Aorta (tissue), 5 donors: ENCODE results near the gene PLAAT4. TPM values are rescaled to one million over a fixed set of nuclear protein-coding genes. Genes with fewer than 3 reads are reported as not detected.

Experiments used
- ATAC-seq: fragments of 200-7000 bp; cut with Tn5 transposase; one replicate; pipeline ENCODE4 v1.9.1; 2022; ENCODE audit warnings: moderate library complexity; ENCODE audit not compliant: low FRiP score
- DNase-seq, 2 donors: peaks; one replicate each; pipeline ENCODE4 v3.0.0-alpha.2; 2020
- H3K27ac ChIP-seq, 2 donors: one replicate each; pipeline ENCODE4 v1.5.1; 2013; ENCODE audit warnings: low read length in 2 of 2, mild to moderate bottlenecking in 2 of 2, moderate library complexity in 2 of 2, control low read depth in 1 of 2, inconsistent platforms in 1 of 2, low read depth in 1 of 2
- H3K27me3 ChIP-seq, 2 donors: one replicate each; pipeline ENCODE4 v1.6.1; 2013; ENCODE audit warnings: control low read depth in 1 of 2, low read length in 1 of 2, mild to moderate bottlenecking in 1 of 2, moderate library complexity in 1 of 2; ENCODE audit not compliant: insufficient read depth in 2 of 2, control insufficient read depth in 1 of 2
- H3K36me3 ChIP-seq, 2 donors: one replicate each; pipeline ENCODE4 v1.6.1; 2013; ENCODE audit warnings: control low read depth in 1 of 2, low read length in 1 of 2, mild to moderate bottlenecking in 1 of 2; ENCODE audit not compliant: insufficient read depth in 2 of 2, control insufficient read depth in 1 of 2
- H3K4me1 ChIP-seq, 2 donors: one replicate each; pipeline ENCODE4 v1.6.1; 2013; ENCODE audit warnings: low read length in 2 of 2, control low read depth in 1 of 2, mild to moderate bottlenecking in 1 of 2, moderate library complexity in 1 of 2; ENCODE audit not compliant: insufficient read depth in 2 of 2, control insufficient read depth in 1 of 2
- H3K4me3 ChIP-seq, 2 donors: one replicate each; pipeline ENCODE4 v1.5.1; 2013; ENCODE audit warnings: low read length in 2 of 2, control low read depth in 1 of 2, mild to moderate bottlenecking in 1 of 2
- H3K9me3 ChIP-seq: one replicate; pipeline ENCODE4 v1.6.1; 2013; ENCODE audit warnings: mild to moderate bottlenecking, low read length; ENCODE audit not compliant: control insufficient read depth
- WGBS, 2 donors: extraction: QIAGEN DNeasy Blood & Tissue Kit; methylation state at CpG; one replicate each; pipeline ENCODE4 v1.1.7; 2013; 5-methylcytosine and 5-hydroxymethylcytosine counted together
- intact Hi-C, 2 donors: fragments of 100-400 bp; cut with DNase I; formaldehyde crosslinking; loops; one replicate each; pipeline versions ENCODE4 v1.14.2 to v1.15.0; 2022
- polyA plus RNA-seq, 2 donors: library from polyadenylated mRNA; stranded (reverse); fragments of 200-250 nt; gene quantifications; one replicate each; pipeline ENCODE4 v1.2.3, GENCODE V29; 2013
- total RNA-seq, 2 donors: library from RNA; stranded (reverse); fragmentation: NEBNext Ultra II Directional; extraction: Animal tissue kit (Norgen Biotek cat#: 25700); gene quantifications; one replicate each; pipeline ENCODE4 v1.2.1, GENCODE V29; 2021
- donor health status: healthy with polysubstance abuse.
- donor health status: Bipolar disorder and iron deficiency.
- donor health status: DM: no; HTN: no; CAD: no.
- donor health status: DM: no; HTN: no; CAD: no.
- donor health status: DM: yes; HTN: yes; CAD: no.

Gene PLAAT4
- total and polyA plus RNA-seq, 4 donors = 12.4 to 54.3 (median 36.5) TPM

DNA sequence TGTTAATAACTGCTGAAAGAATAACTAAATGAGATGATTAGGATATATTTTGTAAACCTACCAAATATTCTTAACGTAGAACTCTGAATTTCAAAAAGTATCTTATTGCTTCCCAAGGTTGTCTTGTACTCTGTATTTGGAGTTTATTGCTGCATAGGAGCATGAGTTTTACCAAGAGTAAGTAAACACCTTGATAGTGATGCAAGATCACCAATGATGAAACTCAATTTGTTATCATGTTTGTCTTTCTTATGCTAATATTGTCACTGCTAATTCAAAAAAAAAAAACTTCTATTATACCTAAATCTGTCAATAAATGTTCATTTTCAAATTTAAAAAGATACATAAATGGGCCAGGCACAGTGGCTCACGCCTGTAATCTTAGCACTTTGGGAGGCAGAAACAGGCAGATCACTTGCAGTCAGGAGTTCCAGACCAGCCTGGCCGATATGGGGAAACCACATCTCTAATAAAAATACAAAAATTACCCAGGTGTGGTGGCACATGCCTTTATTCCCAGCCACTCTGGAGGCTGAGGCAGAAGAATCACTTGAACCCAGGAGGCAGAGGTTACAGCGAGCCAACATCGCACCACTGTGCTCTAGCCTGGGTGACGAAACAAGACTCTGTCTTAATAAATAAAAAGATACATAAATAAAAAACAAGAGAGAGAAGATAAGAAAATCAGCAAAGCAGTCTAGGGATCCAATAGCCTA is 50.0 kb downstream of the PLAAT4 start:
- peaks cover 0 to 4% of the 10 kb centered on the region in 2 donors for H3K36me3 ChIP-seq
- no peak overlapping the region for H3K27ac ChIP-seq

DNA sequence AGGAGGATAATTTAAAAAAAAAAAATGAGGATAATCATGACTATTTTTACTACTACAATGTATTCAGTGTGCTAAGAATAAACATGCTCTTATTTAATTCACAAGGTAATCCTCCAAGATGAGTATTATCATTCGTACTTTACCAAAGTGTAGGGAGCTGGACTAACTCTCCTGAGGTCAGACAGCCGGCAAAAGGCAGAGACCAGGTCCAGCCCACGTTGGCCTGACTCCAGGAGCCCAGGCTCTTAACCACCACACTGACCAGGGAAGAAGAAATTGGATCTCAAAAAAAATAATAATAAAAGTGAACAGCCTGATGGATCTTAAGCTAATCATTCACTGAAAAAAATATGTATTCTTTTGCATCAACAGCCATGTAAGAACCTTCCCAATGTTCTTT is 52.4 kb downstream of the PLAAT4 start:
- WGBS, 2 donors = 43 to 53% methylated on average over 3 of the region's 3 CpGs
- H3K27ac ChIP-seq = no peak overlapping the region
- DNase-seq = no peak
- no peak for ATAC-seq
- H3K4me1 ChIP-seq = no peaks in the 10 kb centered on the region
- H3K36me3 ChIP-seq = no peaks in the 10 kb centered on the region
- no peaks in the 10 kb centered on the region for H3K9me3 ChIP-seq
- no peaks in the 10 kb centered on the region for H3K27me3 ChIP-seq
- no peak overlapping the region for H3K4me3 ChIP-seq
- intact Hi-C loops = loop anchor here in 1 of 2 donors (10.0 kb wide), 1 partner anchor 56 kb away; no protein-coding TSS in a partner anchor

More for the DNA sequence above, 50.0 kb downstream of the PLAAT4 start:
- WGBS, 2 donors = 93 to 94% methylated on average over 6 of the region's 6 CpGs
- Histone ChIP-seq H3K4me1 (no peaks in the 10 kb centered on the region), H3K4me3 (no peak overlapping the region), H3K27me3 (no peaks in the 10 kb centered on the region), H3K9me3 (no peaks in the 10 kb centered on the region)
- DNase-seq = no peak
- intact Hi-C loops = loop anchor here in 1 of 2 donors (10.0 kb wide), 1 partner anchor 58 kb away; no protein-coding TSS in a partner anchor
- no peak for ATAC-seq

DNA sequence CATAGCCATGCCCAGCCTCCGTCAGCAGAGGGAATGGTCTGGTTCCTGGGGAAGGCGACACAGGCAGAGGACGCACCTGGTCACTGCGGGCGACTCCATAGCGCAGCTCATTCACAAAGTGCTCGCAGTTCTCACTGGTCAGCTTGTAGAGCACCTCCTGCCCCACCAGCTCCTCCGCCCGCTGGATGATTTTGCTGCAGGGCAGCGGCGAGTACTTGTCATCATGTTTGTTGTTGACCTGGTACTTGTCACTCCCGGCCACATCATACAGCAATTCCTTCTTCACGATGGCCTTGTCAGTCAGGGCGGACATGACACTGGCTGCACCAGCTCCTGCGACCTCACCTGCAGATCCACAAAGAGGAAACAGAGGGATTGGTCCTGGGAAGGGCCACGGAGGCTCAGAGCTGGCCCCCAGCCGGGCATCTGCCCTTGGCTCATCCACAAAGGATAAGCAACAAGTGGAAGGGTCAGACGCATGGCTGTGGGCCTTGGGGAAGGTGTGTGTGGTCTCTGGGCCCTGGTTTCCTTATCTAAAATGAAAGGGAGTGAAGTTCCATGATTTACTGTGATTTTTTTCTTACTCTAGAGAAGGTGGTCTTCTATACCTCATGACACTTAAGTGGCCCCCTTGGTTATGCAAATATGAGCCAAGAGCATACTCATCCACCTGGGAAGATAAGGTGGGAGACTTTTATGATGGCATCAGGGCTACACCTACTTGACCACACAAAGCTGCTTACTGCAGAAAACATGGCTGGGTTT is 53.6 kb downstream of the PLAAT4 start:
- no peaks in the 10 kb centered on the region for H3K9me3 ChIP-seq
- no peak for DNase-seq
- no peaks in the 10 kb centered on the region for H3K27me3 ChIP-seq
- H3K4me3 ChIP-seq = no peak overlapping the region
- no peaks in the 10 kb centered on the region for H3K36me3 ChIP-seq
- intact Hi-C loops = no loop called here
- WGBS, 2 donors = 92% methylated on average over 18 of the region's 18 CpGs
- H3K4me1 ChIP-seq = no peaks in the 10 kb centered on the region
- no peak overlapping the region for H3K27ac ChIP-seq
- no peak for ATAC-seq

DNA sequence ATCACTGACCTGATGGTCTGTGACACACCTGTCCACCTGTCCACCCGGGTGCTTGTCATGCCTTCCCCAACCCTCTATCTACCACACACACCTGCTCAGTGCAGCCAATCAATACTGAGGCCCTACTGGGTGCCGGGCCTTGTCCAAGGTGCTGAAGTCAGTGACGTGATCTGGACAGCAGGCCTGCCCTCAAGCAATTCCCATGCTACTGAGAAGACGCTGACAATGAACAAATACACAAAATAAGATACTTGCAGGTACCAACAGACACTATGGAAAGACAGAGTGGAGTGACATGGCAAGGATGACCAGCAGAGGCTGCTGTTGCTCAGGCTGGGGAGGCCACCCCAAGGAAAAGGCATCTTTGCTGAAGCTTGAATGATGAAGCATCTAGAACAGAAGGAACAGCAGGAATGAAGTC is 56.4 kb downstream of the PLAAT4 start:
- Histone ChIP-seq H3K4me3 (no peak overlapping the region), H3K9me3 (no peaks in the 10 kb centered on the region), H3K27me3 (no peaks in the 10 kb centered on the region), H3K4me1 (no peaks in the 10 kb centered on the region), H3K36me3 (peaks cover 0 to 2% of the 10 kb centered on the region in 2 donors), H3K27ac (no peak overlapping the region)
- WGBS, 2 donors = 72 to 78% methylated on average over 4 of the region's 4 CpGs
- no peak for ATAC-seq
- intact Hi-C loops = no loop called here
- DNase-seq = no peak

DNA sequence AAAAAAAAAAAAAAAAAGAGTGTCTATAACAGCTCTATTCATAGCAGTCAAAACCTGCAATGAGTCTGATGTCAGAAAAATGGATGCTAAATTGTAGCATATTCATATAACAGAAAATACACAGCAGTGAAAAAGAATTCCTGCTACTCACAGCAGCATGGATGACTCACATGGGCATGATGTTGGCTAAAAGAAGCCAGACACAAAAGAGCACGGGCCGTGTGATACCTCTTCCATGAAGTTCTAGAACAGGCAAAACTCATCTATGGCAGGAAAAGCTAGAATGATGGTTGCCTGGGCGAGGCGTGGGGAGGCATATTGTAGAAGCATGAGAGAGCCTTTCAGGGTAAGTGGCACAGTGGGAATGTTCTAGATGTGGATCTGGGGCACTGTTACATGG is 58.7 kb downstream of the PLAAT4 start:
- intact Hi-C loops = no loop called here
- H3K4me1 ChIP-seq = no peaks in the 10 kb centered on the region
- no peak overlapping the region for H3K4me3 ChIP-seq
- ATAC-seq (no peak), DNase-seq (no peak)
- H3K27ac ChIP-seq = no peak overlapping the region
- H3K36me3 ChIP-seq = peaks cover 0 to 2% of the 10 kb centered on the region in 2 donors
- WGBS, 2 donors = 61 to 63% methylated on average over 4 of the region's 4 CpGs
- no peaks in the 10 kb centered on the region for H3K27me3 ChIP-seq
- no peaks in the 10 kb centered on the region for H3K9me3 ChIP-seq

Other genes starting within 250 kb of the PLAAT4 start
- not detected for gene SLC22A9, start 167.0 kb upstream of the PLAAT4 start, total RNA-seq
- not detected for gene SLC22A9, start 167.0 kb upstream of the PLAAT4 start, polyA plus RNA-seq
- 1 to 10 TPM in 1 of 2 donors, under 1 TPM in 1; 0.88 to 1.6 TPM for gene PLAAT5, start 45.6 kb upstream of the PLAAT4 start, total RNA-seq
- under 1 TPM in 1 of 2 donors, not detected in 1; 0.38 TPM for gene PLAAT5, start 45.6 kb upstream of the PLAAT4 start, polyA plus RNA-seq
- gene LGALS12, start 30.7 kb upstream of the PLAAT4 start, total RNA-seq = 1 to 10 TPM in 1 of 2 donors, under 1 TPM in 1; 0.84 to 1.2 TPM
- not detected for gene LGALS12, start 30.7 kb upstream of the PLAAT4 start, polyA plus RNA-seq
- not detected for gene PLAAT2, start 26.6 kb downstream of the PLAAT4 start, total RNA-seq
- 10 to 100 TPM in 1 of 2 donors, under 1 TPM in 1; 0.82 to 30.3 TPM for gene PLAAT2, start 26.6 kb downstream of the PLAAT4 start, polyA plus RNA-seq
- 10 to 100 TPM; 52.5 to 62.6 TPM for gene PLAAT3, start 77.6 kb downstream of the PLAAT4 start, total RNA-seq
- gene PLAAT3, start 77.6 kb downstream of the PLAAT4 start, polyA plus RNA-seq = 10 to 100 TPM; 47.2 to 69.5 TPM
- gene ATL3, start 134.6 kb downstream of the PLAAT4 start, total RNA-seq = 100 to 1,000 TPM; 147 to 220 TPM
- gene ATL3, start 134.6 kb downstream of the PLAAT4 start, polyA plus RNA-seq = 10 to 100 TPM; 27.5 to 42.4 TPM
- 10 to 100 TPM; 72.3 to 89.4 TPM for gene RTN3, start 144.7 kb downstream of the PLAAT4 start, total RNA-seq
- 10 to 100 TPM; 42.4 to 80.9 TPM for gene RTN3, start 144.7 kb downstream of the PLAAT4 start, polyA plus RNA-seq
- gene ZFTA, start 232.0 kb downstream of the PLAAT4 start, total RNA-seq = 10 to 100 TPM; 20.1 to 30.9 TPM
- gene ZFTA, start 232.0 kb downstream of the PLAAT4 start, polyA plus RNA-seq = 10 to 100 TPM in 1 of 2 donors, 1 to 10 TPM in 1; 4.3 to 14.0 TPM